ENCODE measurements around the gene TRIM17. TPM values are rescaled to one million over a fixed set of nuclear protein-coding genes. Genes with fewer than 3 reads are reported as not detected.

The TRIM17 gene
- total RNA-seq, 2 donors from 2014 or later, result 8.4 to 19.6 TPM

- peak overlapping the region; percentile 89 for H3K27ac ChIP-seq (ENCODE audit: low read depth, low read length)
- H3K4me1 Mint-ChIP-seq, result peaks cover 12% of the 10 kb centered on the region
These were observed 40.9 kb upstream of the TRIM17 start for GRCh38 chr1:228457396-228458176.

GRCh38 chr1:228457017-228457395, 40.3 kb upstream of the TRIM17 start:
- peak overlapping the region; percentile 90 for H3K4me3 ChIP-seq (ENCODE audit: low read length)
- Mint-ChIP-seq H3K4me3 (peak overlapping the region; percentile 87), H3K36me3 (ENCODE audit: low read depth) (peaks cover 5% of the 10 kb centered on the region), H3K27ac (peak overlapping the region; percentile 98), H3K4me1 (peaks cover 12% of the 10 kb centered on the region), H3K9me3 (no peaks in the 10 kb centered on the region), H3K27me3 (ENCODE audit: insufficient read depth) (peaks cover 36% of the 10 kb centered on the region)
- no peaks in the 10 kb centered on the region for H3K36me3 ChIP-seq (ENCODE audit: control insufficient read depth, insufficient read depth, low read length)
- H3K9me3 ChIP-seq (ENCODE audit: control insufficient read depth, low read length), result no peaks in the 10 kb centered on the region
- TF ChIP-seq CTCF (conservative IDR thresholded peaks at IDR 0.05), result no peak
- 1 to 2% methylated on average over 11 to 13 of the region's 13 CpGs for WGBS, 2 experiments (ENCODE audit: insufficient coverage in 1 of 2, insufficient read length in 1 of 2)
- H3K4me1 ChIP-seq (ENCODE audit: control insufficient read depth, insufficient read depth, low read length), result no peaks in the 10 kb centered on the region
- H3K27me3 ChIP-seq (ENCODE audit: control insufficient read depth, insufficient read depth, low read length, poor library complexity, severe bottlenecking), result peaks cover 4% of the 10 kb centered on the region
- DNase-seq, result no peak
- peak overlapping the region; percentile 89 for H3K27ac ChIP-seq (ENCODE audit: low read depth, low read length)
- peak overlapping the region; percentile 58 for H3K9ac ChIP-seq (ENCODE audit: extremely low read depth, low read length, poor library complexity, severe bottlenecking)

More at GRCh38 chr1:228457396-228458176, 40.9 kb upstream of the TRIM17 start:
- Histone ChIP-seq H3K9me3 (ENCODE audit: control insufficient read depth, low read length) (no peaks in the 10 kb centered on the region), H3K4me1 (ENCODE audit: control insufficient read depth, insufficient read depth, low read length) (no peaks in the 10 kb centered on the region), H3K4me3 (ENCODE audit: low read length) (peak overlapping the region; percentile 90), H3K36me3 (ENCODE audit: control insufficient read depth, insufficient read depth, low read length) (no peaks in the 10 kb centered on the region), H3K27me3 (ENCODE audit: control insufficient read depth, insufficient read depth, low read length, poor library complexity, severe bottlenecking) (peaks cover 9% of the 10 kb centered on the region), H3K9ac (ENCODE audit: extremely low read depth, low read length, poor library complexity, severe bottlenecking) (peak overlapping the region; percentile 58)
- WGBS, 2 experiments (ENCODE audit: insufficient coverage in 1 of 2, insufficient read length in 1 of 2), result 0% methylated on average over 54 to 74 of the region's 74 CpGs
- peak overlapping the region; percentile 87 for H3K4me3 Mint-ChIP-seq
- peaks cover 42% of the 10 kb centered on the region for H3K27me3 Mint-ChIP-seq (ENCODE audit: insufficient read depth)
- no peaks in the 10 kb centered on the region for H3K9me3 Mint-ChIP-seq
- TF ChIP-seq CTCF (conservative IDR thresholded peaks at IDR 0.05), result peak; percentile 67
- DNase-seq, result peak; percentile 96
- H3K36me3 Mint-ChIP-seq (ENCODE audit: low read depth), result peaks cover 5% of the 10 kb centered on the region
- H3K27ac Mint-ChIP-seq, result peak overlapping the region; percentile 98

- no peak for TF ChIP-seq CTCF (conservative IDR thresholded peaks at IDR 0.05)
These were observed 39.8 kb upstream of the TRIM17 start for GRCh38 chr1:228456252-228457016.

More at GRCh38 chr1:228456252-228457016, 39.8 kb upstream of the TRIM17 start:
- Mint-ChIP-seq H3K36me3 (ENCODE audit: low read depth) (peaks cover 5% of the 10 kb centered on the region), H3K4me1 (peaks cover 12% of the 10 kb centered on the region), H3K27ac (peak overlapping the region; percentile 98), H3K9me3 (no peaks in the 10 kb centered on the region), H3K27me3 (ENCODE audit: insufficient read depth) (peaks cover 31% of the 10 kb centered on the region), H3K4me3 (peak overlapping the region; percentile 87)
- no peaks in the 10 kb centered on the region for H3K27me3 ChIP-seq (ENCODE audit: control insufficient read depth, insufficient read depth, low read length, poor library complexity, severe bottlenecking)
- H3K36me3 ChIP-seq (ENCODE audit: control insufficient read depth, insufficient read depth, low read length), result no peaks in the 10 kb centered on the region
- H3K27ac ChIP-seq (ENCODE audit: low read depth, low read length), result no peak overlapping the region
- H3K4me1 ChIP-seq (ENCODE audit: control insufficient read depth, insufficient read depth, low read length), result no peaks in the 10 kb centered on the region
- no peaks in the 10 kb centered on the region for H3K9me3 ChIP-seq (ENCODE audit: control insufficient read depth, low read length)
- WGBS, 2 experiments (ENCODE audit: insufficient coverage in 1 of 2, insufficient read length in 1 of 2), result 14 to 17% methylated on average over 5 to 6 of the region's 6 CpGs
- peak overlapping the region; percentile 58 for H3K9ac ChIP-seq (ENCODE audit: extremely low read depth, low read length, poor library complexity, severe bottlenecking)
- peak overlapping the region; percentile 90 for H3K4me3 ChIP-seq (ENCODE audit: low read length)
- no peak for DNase-seq
